Activated CD4-positive, CD25-positive, alpha-beta regulatory T cell treated with anti-CD3 and anti-CD28 coated beads, Interleukin-2, amount 50 U/mL, for 72 hours (primary cell): ENCODE results near the gene TTL.

Experiments
- DNase-seq: peaks from one replicate; pipeline ENCODE4 v3.0.0; 2021

Gene TTL

GRCh38 chr2:112584891-112585250 lies 102.9 kb downstream of the TTL start:
- DNase-seq: no peak

GRCh38 chr2:112585400-112585799 lies 103.4 kb downstream of the TTL start:
- no peak for DNase-seq

GRCh38 chr2:112585873-112586464 lies 104.0 kb downstream of the TTL start:
- no peak for DNase-seq

DNA sequence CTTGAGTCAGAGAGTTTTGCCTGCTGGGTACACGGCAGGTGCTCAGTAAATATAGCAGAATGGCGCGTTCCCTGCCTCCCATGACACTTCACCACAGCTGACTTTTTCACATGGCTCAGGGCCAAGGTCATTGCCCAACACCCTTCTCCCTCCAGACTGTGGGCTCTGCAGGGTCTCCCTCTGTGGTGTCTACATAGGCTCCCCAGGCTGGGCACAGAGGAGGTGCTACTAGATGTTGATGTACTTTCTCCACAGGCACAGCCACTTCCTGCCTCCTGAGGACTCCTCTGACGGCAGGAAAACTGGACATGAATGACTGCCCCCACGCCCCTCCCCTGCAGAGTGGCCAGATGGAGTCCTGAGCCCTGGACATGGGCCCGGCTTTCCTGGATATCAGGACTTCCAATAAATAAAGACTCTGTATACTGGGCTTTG lies 106.7 kb downstream of the TTL start:
- DNase-seq: no peak
